HG03039 (cell line): ENCODE measurements around the gene GPR119.
"Not testable (repeated sequence)": the region's sequence is repeated elsewhere in the genome, so short reads cannot be mapped to it uniquely, and the experiment has no call there.

Experiments
- ATAC-seq: cut with Tn5 transposase; IDR thresholded peaks from one replicate; pipeline ENCODE4 v1.9.1; 2021; ENCODE audit warnings: mild to moderate bottlenecking, moderate library complexity; ENCODE audit not compliant: unreplicated experiment

Gene GPR119

DNA sequence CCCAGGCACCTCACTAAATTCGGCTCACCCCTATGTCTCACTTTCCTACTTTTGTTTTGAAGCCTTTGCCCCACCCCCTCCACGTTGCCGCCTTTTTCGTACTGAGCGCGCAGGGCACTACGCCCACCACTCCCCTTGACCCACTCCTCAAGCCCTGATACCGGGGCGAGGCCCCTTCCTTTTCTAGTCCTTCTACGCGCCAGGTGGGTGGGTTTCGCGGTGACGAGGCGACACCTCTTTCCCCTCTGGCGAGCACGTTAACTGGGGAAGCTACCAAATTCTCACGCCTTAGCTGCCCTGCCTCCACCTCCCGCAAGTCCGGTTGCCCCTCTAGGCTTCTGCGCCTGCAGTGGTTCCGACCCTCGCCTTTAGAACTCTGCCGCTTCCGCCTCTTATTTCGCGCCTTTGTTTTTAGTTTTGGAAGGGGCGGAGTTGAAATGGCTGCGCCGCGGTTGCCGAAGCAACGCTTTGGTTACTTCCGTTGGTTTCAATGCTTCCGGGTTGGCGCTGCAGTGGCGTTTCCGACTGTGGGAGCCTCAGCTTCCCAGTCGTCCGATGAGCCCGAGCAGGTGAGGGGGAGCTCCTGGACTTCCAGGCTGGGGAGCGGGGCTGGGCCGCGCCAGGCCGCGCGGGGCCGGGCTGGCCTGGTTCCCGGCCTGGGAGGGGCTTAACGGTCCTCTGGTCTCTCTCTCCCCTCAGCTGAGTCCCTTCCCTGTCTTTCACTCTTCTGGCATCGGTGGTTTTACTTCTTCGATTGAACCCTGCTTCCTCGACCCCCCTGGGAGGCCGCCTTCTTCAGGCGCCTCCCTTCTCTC is 45.9 kb downstream of the GPR119 start, which contains the start of gene SLC25A14:
SLC25A14 (plus strand) TSS at position 512 of the 815 bp plus-strand sequence. CDS start 360 bp downstream, outside the sequence.
- ATAC-seq: peak; percentile 98

DNA sequence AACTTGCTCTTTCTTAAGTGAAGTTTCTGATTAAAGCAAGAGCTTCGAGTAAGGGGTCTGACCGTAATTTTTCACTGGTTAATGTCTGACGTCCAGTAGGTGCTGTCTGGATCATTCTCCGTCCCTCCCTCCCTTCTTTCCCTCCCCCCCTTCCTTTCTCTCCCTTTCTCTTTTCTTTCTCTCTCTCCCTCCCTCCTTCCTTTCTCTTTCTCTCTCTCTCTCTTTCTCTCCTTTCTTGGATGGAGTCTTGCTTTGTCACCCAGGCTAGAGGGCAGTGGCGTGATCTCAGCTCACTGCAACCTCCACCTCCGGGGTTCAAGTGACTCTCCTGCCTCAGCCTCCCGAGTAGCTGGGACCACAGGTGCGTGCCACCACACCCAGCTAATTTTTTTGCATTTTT is 46.6 kb downstream of the GPR119 start:
- not testable (repeated sequence) for ATAC-seq

DNA sequence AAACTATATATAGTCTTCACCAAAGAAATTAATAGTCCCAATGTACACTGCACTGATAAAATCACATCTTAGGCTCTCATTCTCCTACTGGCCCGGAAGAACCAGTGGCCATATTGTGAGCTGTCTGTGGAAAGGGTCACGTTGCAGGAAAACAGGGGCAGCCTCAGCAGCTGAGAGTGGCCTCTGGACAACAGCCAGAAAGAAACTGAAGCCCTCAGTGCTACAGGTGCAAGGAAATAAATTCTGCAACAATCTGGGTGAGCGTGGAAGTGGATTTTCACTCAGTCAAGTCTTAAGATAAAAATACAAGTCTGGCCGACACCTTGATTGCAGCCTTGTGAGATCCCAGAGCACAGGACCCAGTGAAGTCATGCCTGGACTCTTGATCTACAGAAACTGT is 48.9 kb downstream of the GPR119 start:
- ATAC-seq: no peak
